BJ (cell line): ENCODE results near the gene TNFRSF4. TPM values are rescaled to one million over a fixed set of nuclear protein-coding genes. Genes with fewer than 3 reads are reported as not detected.

Source experiments
- CTCF ChIA-PET: fragments of 350-600 bp; formaldehyde crosslinking; extraction: SDS; loops from one replicate; lab custom pipeline; 2021; ENCODE audit warnings: antibody characterized with exemption, inconsistent platforms; lab: Yijun Ruan, JAX
- POLR2A ChIA-PET: fragments of 300-600 bp; sonication (Branson Sonifier 250); formaldehyde crosslinking; extraction: SDS; loops from one replicate; lab custom pipeline; 2021; ENCODE audit warnings: antibody characterized with exemption; lab: Charles Lee
- DNase-seq: peaks from one replicate; pipeline ENCODE4 v3.0.0-alpha.2; 2011; ENCODE audit warnings: low read depth
- H3K27me3 ChIP-seq: 2 replicates; pipeline ENCODE4 v1.6.0; 2011; ENCODE audit warnings: low read length; ENCODE audit not compliant: control insufficient read depth, insufficient read depth
- H3K36me3 ChIP-seq: 2 replicates; pipeline ENCODE4 v1.5.1; 2011; ENCODE audit warnings: low read length; ENCODE audit not compliant: control insufficient read depth, insufficient read depth
- H3K4me3 ChIP-seq: 2 replicates; pipeline ENCODE4 v1.5.1; 2011; ENCODE audit warnings: low read depth, mild to moderate bottlenecking, control low read depth, low read length
- CTCF ChIP-seq: IDR thresholded peaks from 2 replicates; pipeline ENCODE4 v1.5.1; 2011; ENCODE audit warnings: low read depth, mild to moderate bottlenecking, control low read depth, inconsistent platforms, low read length, moderate library complexity; ENCODE audit not compliant: insufficient read depth
- polyA plus RNA-seq: library from polyadenylated mRNA; depleted of rRNA; stranded (reverse); fragments of >200 nt; gene quantifications from 2 replicates; pipeline ENCODE4 v1.2.3, GENCODE V29; 2011

TNFRSF4 gene
- polyA plus RNA-seq, 1 experiment = not detected

DNA sequence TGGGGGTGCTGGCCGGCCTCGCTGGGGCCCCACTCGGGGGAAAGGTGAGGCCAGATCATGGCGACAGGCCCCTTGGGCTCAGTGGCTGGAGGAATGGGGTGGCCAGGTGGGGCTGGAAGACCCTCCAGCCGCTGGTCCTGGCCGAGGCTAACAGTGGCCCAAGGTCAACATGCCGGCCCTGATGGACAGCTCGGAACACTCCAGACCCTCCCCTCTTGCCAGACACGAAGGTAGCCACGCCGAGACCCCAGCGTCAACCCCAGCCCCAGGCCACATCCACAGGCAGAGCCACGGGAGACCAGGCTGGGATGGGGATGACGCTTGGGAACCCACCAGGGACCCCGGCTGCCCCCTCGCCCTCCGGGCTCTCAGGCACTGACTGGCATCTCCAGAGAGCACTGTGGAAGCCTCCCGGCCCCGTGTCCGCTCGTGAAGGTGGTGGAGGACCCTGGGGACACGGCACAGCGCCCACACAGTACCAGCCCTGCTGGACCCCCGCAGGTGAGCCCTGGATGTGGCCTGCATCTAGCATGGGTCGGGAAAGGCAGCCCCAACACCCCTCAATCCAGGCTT lies 33.5 kb upstream of the TNFRSF4 start:
- no peak for DNase-seq
- POLR2A ChIA-PET = no interaction called here

GRCh38 chr1:1246577-1247340 lies 32.8 kb upstream of the TNFRSF4 start, which contains the start of gene C1QTNF12:
Gene C1QTNF12, minus strand, starts transcription at chr1:1246722. Its CDS starts 32 bp downstream, at chr1:1246690.
- CTCF ChIA-PET = interaction anchor here (2.5 kb wide), 1 partner anchor 125 kb away, joined by 10 read pairs; no protein-coding TSS in a partner anchor
- no peak within 1 kb of the TSS for H3K4me3 ChIP-seq
- H3K36me3 ChIP-seq = peaks cover 1% of the 10 kb centered on the region; the same call in 1 of the 2 replicates
- no peak for TF ChIP-seq CTCF
- no peaks in the 10 kb centered on the region for H3K27me3 ChIP-seq
- POLR2A ChIA-PET = no interaction called here
- DNase-seq = no peak

More for the DNA sequence above, 33.5 kb upstream of the TNFRSF4 start:
- H3K27me3 ChIP-seq = no peaks in the 10 kb centered on the region
- no peak overlapping the region for H3K4me3 ChIP-seq
- TF ChIP-seq CTCF = no peak
- CTCF ChIA-PET = interaction anchor here (0.7 to 2.5 kb wide), 2 partner anchors 125 to 267 kb away, joined by 3 to 10 read pairs; no protein-coding TSS in a partner anchor
- peaks cover 2% of the 10 kb centered on the region for H3K36me3 ChIP-seq

DNA sequence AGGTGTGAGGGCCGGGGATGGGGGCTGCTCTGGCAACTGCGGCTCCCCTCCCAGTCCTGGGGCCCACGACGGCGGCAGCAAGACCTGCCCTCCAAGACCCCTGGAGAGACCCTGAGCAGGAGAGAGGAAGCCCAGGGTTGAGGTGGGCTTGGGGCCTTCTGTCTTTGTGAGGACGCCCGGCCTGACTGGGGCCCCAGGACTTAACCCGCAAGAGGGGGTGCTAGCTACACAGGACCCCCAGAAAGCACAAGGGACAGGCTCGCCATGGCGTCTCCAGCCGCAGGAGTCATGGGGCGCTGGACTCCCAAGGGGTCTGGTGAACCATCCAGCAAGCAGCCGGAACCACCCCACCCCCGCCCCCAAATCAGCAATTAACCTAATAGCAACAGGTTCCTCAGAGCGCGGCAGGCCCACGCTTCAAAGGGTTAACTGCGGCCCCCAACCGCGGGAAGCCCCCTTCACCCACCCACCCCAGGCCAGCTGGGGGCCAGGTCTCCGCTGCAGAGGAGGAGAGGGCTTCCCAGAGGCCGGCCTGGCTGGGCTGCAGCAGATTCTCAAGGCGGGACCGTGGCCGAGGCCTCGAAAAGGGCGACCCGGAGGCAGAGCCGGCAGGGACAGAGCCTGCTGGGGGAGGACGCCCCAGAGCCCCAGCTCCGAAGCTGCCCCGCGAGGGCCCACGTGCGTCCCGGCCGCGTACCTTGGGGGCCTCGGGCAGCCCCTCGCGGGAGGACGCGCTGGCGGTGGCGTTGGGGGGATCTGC lies 32.0 kb upstream of the TNFRSF4 start:
- CTCF ChIA-PET = interaction anchor here (2.5 kb wide), 1 partner anchor 124 kb away, joined by 10 read pairs; no protein-coding TSS in a partner anchor
- H3K36me3 ChIP-seq = peaks cover 1% of the 10 kb centered on the region; the same call in 1 of the 2 replicates
- no peak overlapping the region for H3K4me3 ChIP-seq
- H3K27me3 ChIP-seq = no peaks in the 10 kb centered on the region
- no peak for TF ChIP-seq CTCF
- no peak for DNase-seq
- POLR2A ChIA-PET = no interaction called here

- ChIA-PET POLR2A (no interaction called here), CTCF (interaction anchor here (2.5 kb wide), 1 partner anchor 123 kb away, joined by 10 read pairs; no protein-coding TSS in a partner anchor)
- Histone ChIP-seq H3K36me3 (no peaks in the 10 kb centered on the region; the same call in 1 of the 2 replicates), H3K27me3 (no peaks in the 10 kb centered on the region), H3K4me3 (no peak overlapping the region)
- DNase-seq = no peak
- TF ChIP-seq CTCF = no peak
Observed at GRCh38 chr1:1245178-1245816, 31.3 kb upstream of the TNFRSF4 start.
